ENCODE results near the gene GDF2. TPM values are rescaled to one million over a fixed set of nuclear protein-coding genes. Genes with fewer than 3 reads are reported as not detected.

GDF2 gene
- total and polyA plus RNA-seq, 2 experiments from 2014 or later, result not detected

GRCh38 chr10:47372726-47373125, 50.5 kb downstream of the GDF2 start:
- H3K27ac ChIP-seq (ENCODE audit: low read depth), result no peak overlapping the region
- Mint-ChIP-seq H3K4me1 (peaks cover 33% of the 10 kb centered on the region), H3K27me3 (ENCODE audit: insufficient read depth, low read depth, poor library complexity) (peaks cover 6% of the 10 kb centered on the region), H3K9me3 (no peaks in the 10 kb centered on the region), H3K27ac (peak overlapping the region; percentile 25; the same call in 1 of the 2 replicates), H3K36me3 (ENCODE audit: low read depth) (no peaks in the 10 kb centered on the region; the same call in 2 of the 3 replicates), H3K4me3 (no peak overlapping the region)
- TF ChIP-seq ZNF331 (CRISPR knock-in tag; IDR thresholded peaks at IDR 0.05; ENCODE audit: low read depth), result no peak
- no peak for TF ChIP-seq CTCF (conservative IDR thresholded peaks at IDR 0.05; ENCODE audit: low read depth in 2 of 2)
- no peak for TF ChIP-seq JUNB (IDR thresholded peaks at IDR 0.05; ENCODE audit: unreplicated experiment)
- TF ChIP-seq EZH2phosphoT487 (IDR thresholded peaks at IDR 0.05; ENCODE audit: unreplicated experiment), result no peak
- no peak overlapping the region for H2AFZ ChIP-seq
- DNase-seq (ENCODE audit: low spot score) (no peak), ATAC-seq (peak; percentile 33)
- no peak overlapping the region for H3K4me3 ChIP-seq
- H3K27me3 ChIP-seq (ENCODE audit: insufficient read depth), result no peaks in the 10 kb centered on the region
- H3K36me3 ChIP-seq (ENCODE audit: insufficient read depth), result no peaks in the 10 kb centered on the region
- no peaks in the 10 kb centered on the region for H3K79me2 ChIP-seq (replicated peaks; ENCODE audit: insufficient read depth)
- peak overlapping the region; percentile 26; the same call in 1 of the 2 replicates for H3K4me2 ChIP-seq
- H3K4me1 ChIP-seq (ENCODE audit: insufficient read depth), result peaks cover 13% of the 10 kb centered on the region
- no peaks in the 10 kb centered on the region for H4K20me1 ChIP-seq (replicated peaks; ENCODE audit: insufficient read depth)
- H3F3A ChIP-seq (replicated peaks; ENCODE audit: low read depth), result no peaks in the 10 kb centered on the region
- H3K9me2 ChIP-seq (ENCODE audit: insufficient read depth), result no peaks in the 10 kb centered on the region

- H2AFZ ChIP-seq, result no peak overlapping the region
- H3K4me3 ChIP-seq, result no peak overlapping the region
- TF ChIP-seq REST (IDR thresholded peaks at IDR 0.05; ENCODE audit: unreplicated experiment) (no peak), POLR2AphosphoS5 (IDR thresholded peaks at IDR 0.05; ENCODE audit: low read depth) (no peak), JUNB (IDR thresholded peaks at IDR 0.05; ENCODE audit: unreplicated experiment) (no peak), EZH2 (IDR thresholded peaks at IDR 0.05; ENCODE audit: low read depth, unreplicated experiment) (no peak), CREB1 (CRISPR knock-in tag; IDR thresholded peaks at IDR 0.05; ENCODE audit: low read depth) (no peak), NANOG (IDR thresholded peaks at IDR 0.05; ENCODE audit: borderline replicate concordance) (no peak), CTCF (conservative IDR thresholded peaks at IDR 0.05; ENCODE audit: low read depth in 2 of 2) (no peak), ZNF114 (CRISPR knock-in tag; IDR thresholded peaks at IDR 0.05) (no peak), STAT1 (IDR thresholded peaks at IDR 0.05; ENCODE audit: unreplicated experiment) (no peak), ZNF331 (CRISPR knock-in tag; IDR thresholded peaks at IDR 0.05; ENCODE audit: low read depth) (no peak)
Measured at GRCh38 chr10:47374611-47375536, 52.6 kb downstream of the GDF2 start.

More at GRCh38 chr10:47374611-47375536, 52.6 kb downstream of the GDF2 start:
- peaks cover 33% of the 10 kb centered on the region for H3K4me1 Mint-ChIP-seq
- H3K79me2 ChIP-seq (replicated peaks; ENCODE audit: insufficient read depth), result no peaks in the 10 kb centered on the region
- H3K27ac ChIP-seq (ENCODE audit: low read depth), result no peak overlapping the region
- ATAC-seq (no peak), DNase-seq (ENCODE audit: low spot score) (no peak)
- no peaks in the 10 kb centered on the region; the same call in 1 of the 3 replicates for H3K36me3 Mint-ChIP-seq (ENCODE audit: low read depth)
- H3K9me2 ChIP-seq (ENCODE audit: insufficient read depth), result no peaks in the 10 kb centered on the region
- H3K27me3 ChIP-seq (ENCODE audit: insufficient read depth), result no peaks in the 10 kb centered on the region
- no peaks in the 10 kb centered on the region for H4K20me1 ChIP-seq (replicated peaks; ENCODE audit: insufficient read depth)
- peaks cover 13% of the 10 kb centered on the region for H3K4me1 ChIP-seq (ENCODE audit: insufficient read depth)
- H3F3A ChIP-seq (replicated peaks; ENCODE audit: low read depth), result no peaks in the 10 kb centered on the region
- no peak overlapping the region for H3K4me2 ChIP-seq
- no peaks in the 10 kb centered on the region for H3K36me3 ChIP-seq (ENCODE audit: insufficient read depth)
- H3K27ac Mint-ChIP-seq, result no peak overlapping the region
- H3K9me3 Mint-ChIP-seq, result no peaks in the 10 kb centered on the region
- no peak overlapping the region for H3K4me3 Mint-ChIP-seq
- peaks cover 2% of the 10 kb centered on the region for H3K27me3 Mint-ChIP-seq (ENCODE audit: insufficient read depth, low read depth, poor library complexity)

Measured in GM23338 (cell line).